Measurements from ENCODE around the gene ERC2. TPM values are rescaled to one million over a fixed set of nuclear protein-coding genes. Genes with fewer than 3 reads are reported as not detected.

Gene ERC2
- total and polyA plus RNA-seq, 2 of the 8 experiments (the other 6 are each of a cell fraction or from before 2014, with no cell fraction given) = 16.4 to 22.8 TPM

DNA sequence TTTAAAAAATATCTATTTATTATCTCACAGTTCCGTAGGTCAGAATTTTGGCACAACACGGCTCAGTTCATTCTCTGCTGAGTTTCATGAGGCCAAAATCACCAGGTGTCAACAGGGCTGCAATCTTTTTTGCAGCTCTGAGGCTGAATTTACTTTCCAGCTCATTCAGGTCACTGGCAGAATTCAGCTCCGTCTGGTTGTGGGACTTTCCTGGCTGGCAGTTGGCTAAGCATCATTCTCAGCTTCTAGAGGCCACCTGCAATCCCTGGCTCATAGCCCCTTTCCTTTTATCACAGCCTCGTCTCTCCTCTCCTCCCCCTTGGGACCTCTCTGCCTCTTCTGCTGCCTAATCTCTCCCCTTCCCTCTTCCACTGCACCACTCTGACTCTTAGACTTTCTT, 807.1 kb downstream of the ERC2 start:
- no peaks in the 10 kb centered on the region for H4K20me1 ChIP-seq (replicated peaks in 1 of 2; ENCODE audit: control insufficient read depth in 1 of 2, insufficient read depth in 2 of 2, low read length in 2 of 2)
- no peak overlapping the region for H2AFZ ChIP-seq (ENCODE audit: low read length)
- H3K4me2 ChIP-seq (ENCODE audit: insufficient read depth in 1 of 2, low read depth in 2 of 2, low read length in 2 of 2) = no peak overlapping the region
- no peaks in the 10 kb centered on the region for H3K79me1 ChIP-seq (ENCODE audit: low read depth, low read length)
- H3K27me3 ChIP-seq (replicated peaks in 1 of 4; ENCODE audit: control insufficient read depth in 3 of 4, extremely low read depth in 1 of 4, insufficient read depth in 3 of 4, low read length in 3 of 4) = no peaks in the 10 kb centered on the region
- H3K4me3 ChIP-seq (ENCODE audit: extremely low read depth in 1 of 4, insufficient read depth in 2 of 4, low read depth in 3 of 4, low read length in 4 of 4) = no peak overlapping the region
- DNase-seq (ENCODE audit: low read depth in 1 of 2, low spot score in 2 of 2) (no peak), FAIRE-seq (no peak)
- H3K56ac ChIP-seq (replicated peaks; ENCODE audit: insufficient read length, low read depth, low read length) = no peak overlapping the region
- H3K14ac ChIP-seq (ENCODE audit: insufficient read length) = no peak overlapping the region
- H2BK5ac ChIP-seq (ENCODE audit: low read depth, low read length) = no peak overlapping the region
- H2BK15ac ChIP-seq (ENCODE audit: low read length) = no peak overlapping the region
- H3K36me3 ChIP-seq (ENCODE audit: control insufficient read depth in 2 of 4, insufficient read depth in 4 of 4, low read length in 3 of 4) = no peaks in the 10 kb centered on the region
- no peak overlapping the region for H2BK12ac ChIP-seq (ENCODE audit: low read depth, low read length)
- H3K27ac ChIP-seq (ENCODE audit: low read depth, low read length) = no peak overlapping the region
- H2AK5ac ChIP-seq (ENCODE audit: low read depth, low read length) = no peak overlapping the region
- ChIA-PET POLR2A (ENCODE audit: partially characterized antibody) (interaction anchor here (1.0 to 1.7 kb wide), 2 partner anchors 13 to 33 kb away, joined by 3 to 5 read pairs; no protein-coding TSS in a partner anchor), CTCF (ENCODE audit: partially characterized antibody) (interaction anchor here (0.6 to 2.0 kb wide), 6 partner anchors 11 to 188 kb away, joined by 3 to 6 read pairs (median 4); partner anchors contain the start of gene WNT5A)
- H4K8ac ChIP-seq (ENCODE audit: extremely low read depth, insufficient read depth, low read length) = no peak overlapping the region
- H3K9me3 ChIP-seq (ENCODE audit: insufficient read depth in 2 of 2, low read depth in 1 of 2, low read length in 1 of 2) = no peaks in the 10 kb centered on the region
- H4K5ac ChIP-seq (ENCODE audit: insufficient read length, low read depth, low read length) = no peak overlapping the region
- H3K9ac ChIP-seq (replicated peaks in 1 of 4; ENCODE audit: extremely low read depth in 1 of 4, low read depth in 3 of 4, low read length in 3 of 4) = no peak overlapping the region
- H3K23ac ChIP-seq (ENCODE audit: insufficient read length) = no peak overlapping the region
- no peak overlapping the region for H3K4ac ChIP-seq (replicated peaks; ENCODE audit: insufficient read length, low read depth, low read length)
- no peak overlapping the region for H3K18ac ChIP-seq (ENCODE audit: extremely low read depth, low read length)
- peaks cover 8 to 29% (median 19%) of the 10 kb centered on the region in 4 experiments for H3K4me1 ChIP-seq (replicated peaks in 1 of 4; ENCODE audit: control insufficient read depth in 3 of 4, insufficient read depth in 4 of 4, low read length in 3 of 4)
- no peaks in the 10 kb centered on the region; the same call in 1 of the 2 replicates for H3K23me2 ChIP-seq (ENCODE audit: low read depth, low read length)
- no peak overlapping the region for H2BK20ac ChIP-seq (ENCODE audit: low read length)
- H2BK120ac ChIP-seq (replicated peaks; ENCODE audit: low read depth, low read length) = no peak overlapping the region
- no peaks in the 10 kb centered on the region for H3K79me2 ChIP-seq (ENCODE audit: control insufficient read depth in 1 of 2, insufficient read depth in 2 of 2, low read length in 2 of 2)
- H4K91ac ChIP-seq (replicated peaks; ENCODE audit: insufficient read length, low read length) = no peak overlapping the region
- TF ChIP-seq BACH1 (IDR thresholded peaks at IDR 0.05; ENCODE audit: low read length) (no peak), TCF12 (IDR thresholded peaks at IDR 0.05; ENCODE audit: low read depth, low read length) (no peak), SP2 (IDR thresholded peaks at IDR 0.05; ENCODE audit: low read length) (no peak), SP4 (IDR thresholded peaks at IDR 0.05; ENCODE audit: low read length) (no peak), POLR2A (IDR thresholded peaks at IDR 0.05; ENCODE audit: control extremely low read depth in 1 of 2, low read depth in 2 of 2, low read length in 2 of 2) (no peak), POLR2AphosphoS5 (IDR thresholded peaks at IDR 0.05; ENCODE audit: low read depth, low read length) (no peak), GABPA (IDR thresholded peaks at IDR 0.05; ENCODE audit: borderline replicate concordance, insufficient read depth, low read length) (no peak)
- TF ChIP-seq, protein P1, sequence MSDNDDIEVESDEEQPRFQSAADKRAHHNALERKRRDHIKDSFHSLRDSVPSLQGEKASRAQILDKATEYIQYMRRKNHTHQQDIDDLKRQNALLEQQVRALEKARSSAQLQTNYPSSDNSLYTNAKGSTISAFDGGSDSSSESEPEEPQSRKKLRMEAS (IDR thresholded peaks at IDR 0.05) = no peak
- 82% methylated on average over 4 of the region's 4 CpGs; no CpG with 5 or more reads in 1 of the 2 experiments for WGBS, 2 experiments (ENCODE audit: extremely low coverage in 1 of 2, insufficient coverage in 1 of 2, insufficient read length in 1 of 2, insufficient replicate concordance in 2 of 2, low coverage in 1 of 2, low lambda C conversion rate in 2 of 2, missing lambda C conversion rate in 1 of 2)

All from H1 (cell line).